NAMALWA (cell line): ENCODE data around the gene PAGE2.
"Not testable (repeated sequence)": the region's sequence is repeated elsewhere in the genome, so short reads cannot be mapped to it uniquely, and the experiment has no call there.

Experiments used
- DNase-seq: peaks from one replicate; pipeline ENCODE4 v3.0.0-alpha.2; 2015; ENCODE audit warnings: low spot score

The PAGE2 gene, protein sequence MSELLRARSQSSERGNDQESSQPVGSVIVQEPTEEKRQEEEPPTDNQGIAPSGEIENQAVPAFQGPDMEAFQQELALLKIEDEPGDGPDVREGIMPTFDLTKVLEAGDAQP

DNA sequence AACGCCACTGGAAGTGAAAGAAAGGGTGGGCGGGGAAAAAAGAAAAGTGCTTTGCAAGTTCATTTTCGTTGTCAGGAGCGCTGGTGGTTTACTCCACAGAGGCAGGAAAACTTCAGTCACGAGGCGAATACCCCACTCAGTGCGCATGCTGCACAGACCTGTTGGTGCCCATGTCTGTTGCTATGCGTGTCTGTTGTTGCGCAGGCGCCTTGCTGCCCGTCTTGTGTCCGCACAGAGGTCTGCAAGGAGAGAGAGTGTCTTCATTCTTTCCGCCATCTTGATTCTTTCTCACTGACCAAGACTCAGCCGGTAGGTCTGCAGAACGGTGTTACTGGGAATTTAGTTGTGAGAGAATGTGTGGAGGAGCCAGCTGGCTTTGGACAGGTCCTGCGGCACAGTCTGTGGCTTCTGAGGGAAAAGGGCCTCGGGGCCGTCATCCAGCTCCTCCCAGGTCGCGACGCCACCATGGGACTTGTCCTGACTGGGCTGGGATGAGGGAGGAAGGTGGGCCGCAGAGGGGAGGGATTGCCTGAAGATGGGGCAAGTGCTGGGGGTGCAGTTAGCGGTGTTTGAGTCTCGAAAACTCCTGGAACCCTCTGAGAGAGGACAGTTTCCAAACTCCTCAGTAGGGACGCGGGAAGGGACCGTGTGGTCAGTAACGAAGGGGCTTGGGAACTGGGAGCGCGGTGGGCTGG is at the start of gene PAGE2:
TSS of gene PAGE2 (plus strand) at position 224 of the 695 bp plus-strand sequence. CDS start 1,003 bp downstream, outside the sequence.
- DNase-seq: no peak

DNA sequence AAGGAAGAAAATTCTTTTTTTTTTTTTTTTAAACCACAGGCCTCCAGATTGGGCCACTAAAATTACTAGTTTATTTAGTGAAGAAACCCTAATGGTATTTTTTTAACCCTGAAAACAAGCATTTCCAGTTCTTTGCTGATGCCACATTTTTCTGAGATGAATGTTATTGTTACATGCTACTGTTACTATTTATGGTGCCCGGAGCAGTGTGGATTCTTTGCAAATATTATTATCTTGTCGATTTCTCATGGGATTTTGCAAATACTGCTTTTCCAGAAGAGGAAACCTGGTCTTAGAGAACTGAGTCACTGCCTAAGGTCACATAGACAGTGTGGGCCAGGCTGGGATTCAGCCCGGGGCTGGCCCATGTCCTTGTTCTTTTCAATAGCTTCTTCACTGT is 49.3 kb upstream of the PAGE2 start:
- no peak for DNase-seq

DNA sequence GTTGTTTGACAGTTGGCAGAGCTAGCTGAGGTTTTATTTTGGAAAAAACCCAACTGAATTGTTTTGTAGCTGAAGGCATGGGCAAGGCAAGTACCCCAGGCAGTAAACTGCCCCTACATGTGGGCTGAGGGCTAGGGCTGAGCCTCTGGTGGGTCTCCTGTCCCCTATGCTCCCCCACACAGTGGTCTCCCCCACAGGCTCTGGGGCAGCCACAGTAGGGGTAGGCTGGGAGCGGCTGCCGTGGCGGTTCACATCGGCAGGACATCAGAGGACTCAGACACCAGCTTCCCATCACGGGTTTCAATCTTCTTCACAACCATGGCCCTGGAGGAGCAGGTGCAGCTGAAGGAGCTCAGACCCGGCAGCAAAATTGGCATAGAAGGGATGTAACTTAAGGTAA is 47.3 kb upstream of the PAGE2 start:
- DNase-seq: no peak

DNA sequence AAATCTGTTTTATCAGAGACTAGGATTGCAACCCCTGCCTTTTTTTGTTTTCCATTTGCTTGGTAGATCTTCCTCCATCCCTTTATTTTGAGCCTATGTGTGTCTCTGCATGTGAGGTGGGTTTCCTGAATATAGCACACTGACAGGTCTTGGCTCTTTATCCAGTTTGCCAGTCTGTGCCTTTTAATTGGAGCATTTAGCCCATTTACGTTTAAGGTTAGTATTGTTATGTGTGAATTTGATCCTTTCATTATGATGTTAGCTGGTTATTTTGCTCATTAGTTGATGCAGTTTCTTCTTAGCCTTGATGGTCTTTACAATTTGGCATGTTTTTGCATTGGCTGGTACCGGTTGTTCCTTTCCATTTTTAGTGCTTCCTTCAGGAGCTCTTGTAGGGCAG is 38.2 kb upstream of the PAGE2 start:
- DNase-seq: not testable (repeated sequence)

DNA sequence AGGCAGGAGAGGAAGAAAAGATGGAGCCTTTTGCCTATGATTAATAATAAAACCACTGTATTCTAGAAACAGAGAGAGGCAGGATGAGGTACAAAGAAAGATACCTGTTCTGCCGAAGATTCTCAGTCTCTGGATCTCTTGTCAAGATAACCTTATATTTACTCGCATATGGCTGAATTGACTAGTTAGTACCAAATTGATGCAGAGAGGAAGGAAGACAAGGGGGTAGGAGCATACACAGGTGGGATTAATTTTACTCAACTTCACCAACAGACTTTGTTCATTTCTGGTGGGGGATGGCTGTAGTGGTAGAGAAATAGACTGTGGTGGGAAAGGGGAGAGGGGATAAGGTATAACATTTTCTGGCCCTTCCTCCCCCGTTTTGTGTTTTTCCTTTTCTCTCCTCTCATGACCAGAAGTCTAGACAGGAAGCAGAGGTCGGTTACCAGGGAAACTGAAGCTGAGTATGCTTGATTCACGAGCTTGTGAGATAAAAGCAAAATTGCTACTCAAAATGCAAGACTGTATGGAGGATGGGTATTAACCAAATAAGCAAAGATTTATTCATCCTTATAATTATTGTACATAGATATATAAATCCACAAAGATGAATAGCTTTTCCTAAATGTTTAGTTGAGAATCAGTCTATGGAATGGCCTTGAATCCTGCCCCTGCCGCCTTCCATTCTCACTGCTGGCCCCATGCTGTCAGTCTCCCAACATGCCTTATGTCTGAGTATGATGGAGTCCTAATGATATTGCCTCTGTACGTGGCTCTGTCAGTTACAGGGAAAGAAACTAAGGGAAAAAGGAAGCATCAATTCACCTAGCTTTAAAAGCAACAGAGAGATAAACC is 31.8 kb upstream of the PAGE2 start:
- peak; percentile 1 for DNase-seq

DNA sequence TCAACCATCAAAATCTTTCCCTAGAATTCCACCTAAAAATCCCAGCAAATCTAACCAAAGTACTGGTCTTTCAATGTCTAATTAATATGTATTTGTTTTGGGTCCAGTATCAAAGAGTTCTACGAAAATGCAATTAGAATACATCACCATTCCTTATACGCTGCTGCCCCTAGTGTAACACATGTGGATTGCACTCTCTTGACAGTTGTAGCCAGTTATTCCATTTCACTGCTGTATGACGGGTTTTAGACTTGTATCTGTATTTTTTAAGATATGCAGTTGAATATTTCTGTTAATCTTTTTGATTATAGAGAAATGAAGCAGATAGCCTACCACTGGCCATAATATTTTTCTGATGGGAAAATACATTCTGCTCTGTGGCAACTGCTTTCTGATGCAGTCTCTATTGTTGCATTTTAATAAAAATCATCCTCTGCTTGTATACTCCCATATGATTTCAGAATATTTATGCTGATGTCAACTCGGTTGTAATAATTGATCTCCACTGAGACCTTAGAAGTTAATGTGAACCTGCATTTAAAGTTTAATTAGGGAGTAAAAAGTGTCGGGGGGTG is 31.1 kb upstream of the PAGE2 start:
- DNase-seq: peak; percentile 51

DNA sequence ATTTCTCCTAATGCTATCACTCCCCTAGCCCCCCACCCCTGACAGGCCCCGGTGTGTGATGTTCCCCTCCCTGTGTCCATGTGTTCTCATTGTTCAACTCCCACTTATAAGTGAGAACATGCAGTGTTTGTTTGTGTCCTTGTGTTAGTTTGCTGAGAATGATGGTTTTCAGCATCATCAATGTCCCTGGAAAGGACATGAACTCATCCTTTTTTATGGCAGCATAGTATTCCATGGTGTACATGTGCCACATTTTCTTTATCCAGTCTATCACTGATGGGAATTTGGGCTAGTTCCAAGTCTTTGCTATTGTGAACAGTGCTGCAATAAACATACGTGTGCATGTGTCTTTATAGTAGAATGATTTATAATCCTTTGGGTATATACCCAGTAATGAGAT is 21.6 kb upstream of the PAGE2 start:
- not testable (repeated sequence) for DNase-seq

DNA sequence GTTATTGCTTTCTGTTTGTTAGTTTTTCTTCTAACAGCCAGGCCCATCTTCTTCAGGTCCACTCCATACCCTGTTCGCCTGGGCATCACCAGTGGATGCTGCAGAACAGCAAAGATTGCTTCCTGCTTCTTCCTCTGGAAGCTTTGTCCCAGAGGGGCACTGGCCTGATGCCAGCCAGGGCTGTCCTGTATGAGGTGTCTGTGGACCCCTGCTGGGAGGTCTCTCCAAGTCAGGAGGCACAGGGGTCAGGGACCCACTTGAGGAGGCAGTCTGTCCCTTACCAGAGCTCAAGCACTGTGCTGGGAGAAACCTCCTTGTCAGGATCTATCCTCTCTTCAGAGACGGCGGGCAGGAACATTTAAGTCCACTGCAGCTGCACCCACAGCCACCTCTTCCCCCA is 16.5 kb upstream of the PAGE2 start:
- no peak for DNase-seq

DNA sequence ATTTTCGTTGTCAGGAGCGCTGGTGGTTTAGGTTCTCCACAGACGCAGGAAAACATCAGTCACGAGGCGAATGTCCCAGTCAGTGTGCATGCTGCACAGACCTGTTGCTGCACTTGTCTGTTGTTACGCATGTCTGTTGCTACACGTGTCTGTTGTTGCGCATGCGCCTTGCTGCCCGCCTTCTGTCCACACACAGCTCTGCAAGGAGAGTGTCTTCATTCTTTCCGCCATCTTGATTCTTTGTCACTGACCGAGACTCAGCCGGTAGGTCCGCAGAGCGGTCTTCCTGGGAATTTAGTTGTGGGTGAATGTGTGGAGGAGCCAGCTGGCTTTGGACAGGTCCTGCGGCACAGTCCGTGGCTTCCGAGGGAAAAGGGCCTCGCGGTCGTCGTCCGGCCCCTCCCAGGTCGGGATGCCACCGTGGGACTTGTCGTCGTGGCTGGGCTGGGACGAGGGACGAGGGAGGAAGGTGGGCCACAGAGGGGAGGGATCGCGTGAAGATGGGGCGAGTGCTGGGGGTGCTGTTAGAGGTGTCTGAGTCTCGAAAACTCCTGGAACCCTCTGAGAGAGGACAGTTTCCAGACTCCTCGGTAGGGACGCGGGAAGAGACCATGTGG is 13.9 kb upstream of the PAGE2 start, which contains the start of gene PAGE2B:
TSS of gene PAGE2B (plus strand) at position 180 of the 617 bp plus-strand sequence. CDS start 1,012 bp downstream, outside the sequence.
- no peak for DNase-seq

DNA sequence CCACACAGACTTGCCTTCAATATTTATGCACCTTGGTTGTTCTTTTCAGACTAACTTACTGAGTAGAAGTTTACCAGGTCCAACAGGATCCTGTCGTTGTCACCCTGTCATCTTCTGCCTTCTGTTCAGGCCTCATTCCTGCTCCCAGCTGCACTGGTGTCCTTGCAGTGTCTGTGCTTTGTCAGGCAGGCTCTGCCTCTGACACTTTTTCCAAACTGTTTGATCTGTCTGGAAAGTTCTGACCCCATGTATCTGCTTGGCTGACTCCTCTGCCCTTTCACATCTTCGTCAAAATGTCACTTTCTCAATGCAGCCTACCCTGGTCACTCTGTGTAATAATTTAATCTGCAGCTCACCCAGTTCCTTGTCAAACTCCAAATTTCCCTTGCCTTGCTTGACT is 9.9 kb downstream of the PAGE2 start:
- no peak for DNase-seq

DNA sequence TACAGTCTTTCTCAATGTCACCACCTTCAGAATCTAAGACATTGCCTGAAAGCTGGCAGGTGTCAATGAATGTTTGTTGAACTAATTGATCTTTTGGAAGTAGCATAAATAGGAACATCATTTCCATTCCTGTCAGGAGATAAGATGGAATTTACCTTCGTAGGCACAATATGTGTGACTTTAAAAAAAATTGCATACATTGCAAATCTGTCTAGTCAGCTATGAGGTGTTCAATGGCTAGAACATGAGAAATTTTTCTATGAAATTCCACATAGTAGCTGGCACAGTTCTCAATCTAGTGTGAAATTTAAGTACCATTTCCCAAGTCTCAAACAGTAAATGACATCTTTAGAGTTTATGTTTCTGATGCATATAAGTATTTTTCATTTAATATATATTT is 10.3 kb downstream of the PAGE2 start:
- DNase-seq: no peak

DNA sequence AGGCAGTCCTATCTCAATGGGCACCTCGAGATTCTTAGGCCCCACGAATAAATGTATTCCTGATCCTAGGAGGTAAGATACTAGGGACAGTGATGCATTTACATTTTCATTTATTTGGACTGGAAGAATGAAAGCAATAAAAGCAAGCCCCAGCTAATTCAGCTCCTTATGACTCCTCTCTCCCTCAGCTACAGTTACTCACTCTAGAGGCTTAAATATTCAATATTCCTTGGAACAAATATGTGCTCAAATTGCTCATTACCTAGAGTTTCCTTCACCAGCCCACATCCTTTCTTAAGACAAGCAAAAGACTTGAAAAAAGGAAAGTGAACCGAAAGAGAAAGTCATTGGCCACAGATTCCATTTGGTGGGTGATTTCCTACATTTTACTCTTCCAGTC is 13.9 kb downstream of the PAGE2 start:
- DNase-seq: no peak

DNA sequence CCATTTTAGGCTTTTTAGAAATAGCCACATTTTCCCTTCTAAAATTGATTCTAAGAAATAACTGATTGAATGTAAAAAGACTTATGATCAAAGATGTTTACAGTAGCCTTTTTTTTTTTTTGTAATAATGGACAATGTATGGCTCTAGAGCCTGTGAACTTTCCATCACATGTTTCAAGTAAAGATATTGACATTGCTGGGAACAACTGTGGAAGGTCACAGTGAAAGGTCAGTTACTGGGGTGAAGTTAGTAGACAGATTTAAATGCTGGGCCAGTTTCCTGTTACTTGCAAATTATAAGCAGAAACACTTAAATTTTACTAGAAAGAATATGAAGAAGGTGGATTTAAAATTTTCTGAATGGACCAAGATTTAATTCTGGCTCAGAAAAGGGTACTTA is 18.4 kb downstream of the PAGE2 start:
- DNase-seq: no peak

DNA sequence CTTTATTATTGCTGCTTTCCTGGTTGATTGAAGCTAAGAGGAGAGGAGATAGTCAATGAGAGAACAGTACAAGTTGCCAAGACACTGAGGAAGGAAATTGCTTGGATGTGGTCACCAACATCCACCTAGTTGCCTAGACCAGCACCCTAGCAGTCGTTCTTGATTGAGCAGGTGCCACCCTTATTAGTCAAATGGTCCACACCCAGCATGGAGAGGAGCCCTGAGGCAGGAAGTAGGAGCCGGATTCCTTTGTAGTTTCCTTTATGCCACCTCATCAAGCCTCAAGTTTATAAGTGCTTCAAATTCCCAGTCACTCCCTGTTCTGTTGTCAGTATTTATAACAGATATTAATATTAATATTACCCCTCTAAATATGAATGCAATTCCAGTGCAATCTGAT is 19.1 kb downstream of the PAGE2 start:
- no peak for DNase-seq

DNA sequence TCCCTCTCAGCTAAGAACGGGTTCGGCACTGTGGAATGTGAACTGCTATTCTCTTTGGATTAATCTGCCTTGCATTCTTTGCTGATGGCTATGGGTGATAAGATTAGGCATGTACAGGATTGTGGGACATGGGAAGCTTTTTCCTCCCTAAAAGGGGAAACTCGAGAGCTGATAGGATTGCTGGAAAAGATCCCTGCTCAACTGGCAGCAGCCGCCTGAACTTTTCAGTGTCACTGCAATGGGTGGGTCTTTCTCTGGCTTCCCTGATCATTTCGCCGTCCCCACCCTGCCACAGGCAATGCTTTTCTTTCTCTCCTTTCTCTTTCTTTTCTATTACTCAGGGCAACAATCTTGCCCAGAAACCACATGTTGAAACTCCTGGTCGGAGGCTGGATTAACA is 20.5 kb downstream of the PAGE2 start:
- DNase-seq: no peak

DNA sequence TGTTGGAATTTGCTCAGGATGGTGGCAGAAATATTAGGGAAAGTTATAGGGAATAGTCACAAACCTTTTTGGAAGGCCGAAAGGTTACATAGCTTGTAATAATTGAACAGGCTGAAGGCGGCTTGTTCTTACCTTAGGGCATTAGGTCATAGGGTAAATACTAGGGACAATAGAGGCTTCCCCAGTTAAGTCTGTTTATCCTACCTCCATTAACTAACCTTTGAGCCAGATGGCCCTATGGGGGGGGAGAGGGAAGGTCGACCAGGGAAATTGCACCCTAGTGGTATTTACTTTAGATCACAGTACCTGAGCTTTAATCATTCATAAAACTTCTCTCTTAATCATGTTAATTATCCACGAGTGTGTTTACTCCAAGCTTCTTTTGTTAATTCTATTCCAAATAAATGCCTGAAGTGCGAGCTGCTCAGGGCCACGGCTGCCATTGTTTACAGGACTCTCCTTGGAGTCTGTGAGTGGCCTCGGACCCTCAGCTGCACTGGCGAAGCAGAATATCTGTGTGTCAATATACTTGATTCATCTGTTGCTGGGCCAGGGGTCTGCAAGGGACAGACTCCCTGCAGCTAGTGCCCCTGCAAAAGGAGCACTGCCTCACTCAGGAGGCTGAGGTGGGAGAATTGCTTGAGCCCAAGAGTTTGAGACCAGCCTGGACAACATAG is 22.9 kb downstream of the PAGE2 start:
- DNase-seq: no peak

DNA sequence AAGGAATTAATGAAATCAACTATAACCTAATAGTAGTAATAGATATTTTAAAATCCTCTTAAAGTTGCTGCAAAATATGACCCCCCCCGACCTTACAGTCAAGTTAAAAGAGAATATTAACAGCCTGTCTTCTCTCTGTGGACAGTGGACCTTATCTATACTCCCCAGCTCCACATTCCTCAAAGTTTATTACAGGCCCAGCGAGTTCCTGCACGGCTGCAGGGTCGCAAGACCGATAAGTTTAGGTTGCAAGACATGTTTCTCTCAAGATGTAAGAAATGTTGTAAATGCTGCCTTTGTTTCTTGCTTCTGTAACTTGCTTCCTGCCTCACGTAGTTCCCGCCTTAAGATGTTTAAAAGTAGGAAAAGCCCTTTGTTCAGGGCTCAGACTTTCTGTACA is 27.8 kb downstream of the PAGE2 start:
- not testable (repeated sequence) for DNase-seq

DNA sequence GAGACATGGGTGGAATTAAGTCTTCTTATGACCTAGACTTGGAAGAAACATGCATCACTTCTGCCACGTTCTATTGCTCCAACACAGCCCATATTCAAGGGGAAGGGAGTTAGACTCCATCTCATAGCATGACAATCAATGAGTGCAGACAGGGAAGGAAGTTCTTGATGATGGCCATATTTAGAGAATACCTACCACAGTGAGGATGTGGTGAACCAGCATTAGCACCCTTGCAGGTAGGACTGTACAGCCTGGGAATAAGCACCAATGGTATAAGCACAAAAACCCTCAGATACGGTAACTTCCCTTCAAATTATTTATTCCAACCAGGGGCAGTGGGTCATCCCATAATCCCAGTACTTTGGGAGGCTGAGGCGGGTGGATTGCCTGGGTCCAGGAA is 29.8 kb downstream of the PAGE2 start:
- DNase-seq: no peak

DNA sequence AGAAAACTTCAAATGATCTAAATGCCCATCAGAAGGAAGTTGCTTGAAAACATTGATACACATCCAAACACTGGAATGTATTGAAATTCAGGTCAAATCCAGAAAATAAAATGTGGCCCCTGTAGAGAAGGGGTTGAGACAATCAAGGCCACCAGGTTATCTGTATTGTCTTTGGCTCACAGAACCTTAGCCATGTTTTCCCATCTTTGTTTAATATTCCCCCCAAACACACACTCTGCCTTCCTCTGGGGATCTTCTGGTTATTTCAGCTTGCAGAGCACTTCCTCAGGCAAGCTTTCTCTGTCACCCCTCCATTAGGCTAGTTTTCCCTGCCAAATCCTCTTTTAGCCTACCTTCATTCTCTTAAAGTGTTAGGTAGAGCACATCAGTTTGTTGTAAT is 30.5 kb downstream of the PAGE2 start:
- no peak for DNase-seq

DNA sequence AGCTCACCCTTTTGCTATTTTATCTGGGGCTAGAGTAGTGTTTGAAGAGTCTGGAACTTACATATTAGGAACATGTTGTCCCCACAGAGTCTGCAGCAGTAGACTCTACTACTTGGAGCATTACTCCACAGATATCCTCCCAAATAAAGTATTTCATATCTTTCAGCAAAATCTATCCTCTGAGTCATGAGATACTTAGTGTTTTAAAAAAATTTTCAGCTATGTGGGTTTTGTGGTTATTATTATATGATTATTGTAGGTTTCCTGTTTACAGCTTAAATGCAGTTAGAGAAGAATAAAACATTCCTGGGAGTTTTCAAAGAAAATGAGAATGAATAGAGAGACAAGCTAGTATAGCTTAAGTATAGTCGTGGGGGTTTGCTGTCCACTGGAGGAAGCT is 30.9 kb downstream of the PAGE2 start:
- no peak for DNase-seq

DNA sequence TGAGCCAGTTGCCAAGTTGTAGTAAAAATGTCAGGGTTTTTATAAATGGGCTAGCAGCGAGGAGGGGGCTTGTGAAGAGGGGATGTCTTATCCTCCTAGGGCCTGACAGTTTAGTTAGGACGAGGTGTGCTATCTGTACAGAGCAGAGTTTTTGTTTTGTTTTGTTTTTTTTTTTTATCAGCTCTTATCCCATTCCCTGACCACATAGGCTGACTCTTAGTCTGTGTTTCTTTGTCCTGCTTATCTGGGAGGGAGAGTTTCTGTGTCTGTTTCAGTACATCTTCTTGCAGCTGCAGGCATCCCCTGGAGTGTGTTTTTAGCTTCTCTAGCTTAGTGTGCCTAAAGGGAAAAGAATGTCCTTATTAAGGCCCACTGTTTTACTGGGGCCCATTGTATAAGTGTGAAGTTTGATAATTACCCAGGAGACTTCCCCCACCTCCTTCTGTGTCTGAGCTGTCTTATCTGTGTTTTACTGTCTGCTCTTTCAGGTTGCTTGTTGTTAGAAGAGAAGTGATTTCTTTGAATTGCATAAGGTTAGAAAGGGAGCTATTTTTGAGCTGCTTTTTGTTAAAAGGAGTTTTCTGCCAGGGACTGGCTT is 32.0 kb downstream of the PAGE2 start:
- no peak for DNase-seq
